SK-N-MC (cell line): Measurements from ENCODE around the gene CELF1.

Source experiments
- EZH2 ChIP-seq: fragments of 200-600 bp; sonication (generic); IDR thresholded peaks from one replicate; pipeline ENCODE4 v1.6.1; 2017; ENCODE audit warnings: antibody characterized with exemption
- POLR2AphosphoS5 ChIP-seq: IDR thresholded peaks from 2 replicates; pipeline ENCODE4 v1.6.1; 2012; ENCODE audit warnings: mild to moderate bottlenecking, low read depth, low read length, borderline replicate concordance

DNA sequence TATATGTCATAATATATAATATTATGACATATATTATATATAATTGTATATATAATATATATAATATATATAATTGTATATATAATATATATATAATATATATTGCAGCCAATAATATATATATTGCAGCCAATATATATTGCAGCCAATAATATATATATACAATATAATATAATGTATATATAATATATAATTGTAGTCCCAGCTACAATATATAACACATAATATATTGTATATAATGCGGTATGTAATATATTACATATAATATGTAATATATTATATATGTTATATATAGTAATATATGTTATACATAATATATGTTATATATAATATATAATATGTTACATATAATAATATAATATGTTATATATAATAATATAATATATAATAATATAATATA, 5.8 kb upstream of the CELF1 start:
- TF ChIP-seq POLR2AphosphoS5, result no peak
- TF ChIP-seq EZH2, result no peak
